Measurements from ENCODE around the gene KIAA1755. TPM values are rescaled to one million over a fixed set of nuclear protein-coding genes. Genes with fewer than 3 reads are reported as not detected.

Gene KIAA1755
- total and polyA plus RNA-seq, 2 of the 4 experiments (the other 2 are of a cell fraction): 2.5 to 5.1 TPM

GRCh38 chr20:38298768-38299288 is 38.3 kb upstream of the KIAA1755 start:
- H3K36me3 ChIP-seq (ENCODE audit: control insufficient read depth, insufficient read depth, low read length): no peaks in the 10 kb centered on the region
- peak overlapping the region; percentile 58 for H4K91ac ChIP-seq (ENCODE audit: insufficient read depth, low read depth, low read length)
- peak overlapping the region; percentile 30; the same call in 1 of the 2 replicates for H3K18ac ChIP-seq (ENCODE audit: low read depth, low read length)
- H3K27ac ChIP-seq (ENCODE audit: insufficient read depth, low read length): peak overlapping the region; percentile 65
- H4K20me1 ChIP-seq (ENCODE audit: insufficient read depth, low read length): no peaks in the 10 kb centered on the region
- no peaks in the 10 kb centered on the region for H3K79me1 ChIP-seq (ENCODE audit: low read depth in 1 of 2, low read length in 2 of 2)
- TF ChIP-seq CEBPB (IDR thresholded peaks at IDR 0.05; ENCODE audit: low read depth, low read length): peak; percentile 40; the same call in 1 of the 2 replicates
- TF ChIP-seq CHD1 (IDR thresholded peaks at IDR 0.05; ENCODE audit: low read depth, low read length): no peak
- no peak overlapping the region for H3K4me2 ChIP-seq (ENCODE audit: low read depth, low read length)
- H4K8ac ChIP-seq (ENCODE audit: low read depth in 2 of 2, low read length in 2 of 2): peak overlapping the region; percentile 81 to 91
- H3K9me1 ChIP-seq (ENCODE audit: insufficient read depth, low read length): 0 out of 2 replicates have a peak, but pooled peaks cover 2% of the 10 kb centered on the region
- no peak overlapping the region for H2BK15ac ChIP-seq (ENCODE audit: low read depth, low read length)
- no peak overlapping the region for H2AK5ac ChIP-seq (ENCODE audit: low read depth, low read length)
- H2AK9ac ChIP-seq (replicated peaks; ENCODE audit: low read depth, low read length, poor library complexity): peak overlapping the region; percentile 29
- dilution Hi-C loops (cut with HindIII; ENCODE audit: low sequenced_read_pairs, unreplicated experiment) (no loop called here), in situ Hi-C loops (cut with MboI; ENCODE audit: low sequenced_read_pairs) (no loop called here), intact Hi-C loops (cut with micrococcal nuclease) (no loop called here)
- H3K27me3 ChIP-seq (ENCODE audit: control insufficient read depth, insufficient read depth, low read length): peaks cover 20% of the 10 kb centered on the region
- ChIA-PET POLR2A (ENCODE audit: unreplicated experiment) (no interaction called here), CTCF (interaction anchor here (1.0 kb wide), 1 partner anchor 78 kb away, joined by 5 read pairs; no protein-coding TSS in a partner anchor)
- 0 out of 2 replicates have a peak overlapping the region, but pooled peaks have one; percentile 67 for H3K14ac ChIP-seq (replicated peaks; ENCODE audit: low read depth, low read length)
- peak overlapping the region; percentile 77 for H3K4ac ChIP-seq (ENCODE audit: low read depth, low read length)
- H2BK5ac ChIP-seq (ENCODE audit: low read depth, low read length, poor library complexity, severe bottlenecking): peak overlapping the region; percentile 34
- BruUV-seq (replicated peaks): no TSS peak
- H2BK20ac ChIP-seq (ENCODE audit: low read depth, low read length): peak overlapping the region; percentile 39; the same call in 1 of the 2 replicates
- ATAC-seq (ENCODE audit: low read depth) (peak; percentile 73), DNase-seq (peak; percentile 48)
- H2BK120ac ChIP-seq (ENCODE audit: low read depth, low read length): peak overlapping the region; percentile 74
- no peak overlapping the region for H3K4me3 ChIP-seq (ENCODE audit: insufficient read depth, low read depth, low read length)
- H3K9ac ChIP-seq (ENCODE audit: low read depth, low read length): peak overlapping the region; percentile 57
- peaks cover 5% of the 10 kb centered on the region for H3K4me1 ChIP-seq (ENCODE audit: control insufficient read depth, insufficient read depth, low read length)
- 0 out of 2 replicates have a peak overlapping the region, but pooled peaks have one; percentile 21 for H3K23ac ChIP-seq (ENCODE audit: low read depth, low read length)
- no peak overlapping the region for H3K56ac ChIP-seq (ENCODE audit: extremely low read depth, insufficient read depth, low read length)
- H4K5ac ChIP-seq (ENCODE audit: low read depth, low read length): peak overlapping the region; percentile 92
- peak overlapping the region; percentile 90 for H2AFZ ChIP-seq (replicated peaks; ENCODE audit: low read length, poor library complexity)
- H3K9me3 ChIP-seq (ENCODE audit: control insufficient read depth, insufficient read depth, low read length): no peaks in the 10 kb centered on the region
- 34% methylated on average over 9 of the region's 13 CpGs; no CpG with 5 or more reads in 1 of the 2 experiments for WGBS, 2 experiments (ENCODE audit: extremely low coverage in 2 of 2, insufficient read length in 1 of 2)

Measured in IMR-90 (cell line).